Fibroblast of pulmonary artery (primary cell): ENCODE measurements around the gene SPOCK1.
"Not testable (repeated sequence)": the region's sequence is repeated elsewhere in the genome, so short reads cannot be mapped to it uniquely, and the experiment has no call there.

Source experiments
- DNase-seq: peaks from one replicate; pipeline ENCODE4 v3.0.0-alpha.2; 2010; ENCODE audit warnings: low read depth
- H3K4me3 ChIP-seq: replicated peaks from 2 replicates; pipeline ENCODE4 v1.5.1; 2011; ENCODE audit warnings: low read depth, mild to moderate bottlenecking, control low read depth, low read length, moderate library complexity
- TF ChIP-seq, protein P1 (sequence below): IDR thresholded peaks from 2 replicates; pipeline ENCODE4 v1.5.1; 2011; ENCODE audit warnings: mild to moderate bottlenecking, control low read depth, low read length, inconsistent platforms; ENCODE audit errors: missing control alignments

Gene SPOCK1

DNA sequence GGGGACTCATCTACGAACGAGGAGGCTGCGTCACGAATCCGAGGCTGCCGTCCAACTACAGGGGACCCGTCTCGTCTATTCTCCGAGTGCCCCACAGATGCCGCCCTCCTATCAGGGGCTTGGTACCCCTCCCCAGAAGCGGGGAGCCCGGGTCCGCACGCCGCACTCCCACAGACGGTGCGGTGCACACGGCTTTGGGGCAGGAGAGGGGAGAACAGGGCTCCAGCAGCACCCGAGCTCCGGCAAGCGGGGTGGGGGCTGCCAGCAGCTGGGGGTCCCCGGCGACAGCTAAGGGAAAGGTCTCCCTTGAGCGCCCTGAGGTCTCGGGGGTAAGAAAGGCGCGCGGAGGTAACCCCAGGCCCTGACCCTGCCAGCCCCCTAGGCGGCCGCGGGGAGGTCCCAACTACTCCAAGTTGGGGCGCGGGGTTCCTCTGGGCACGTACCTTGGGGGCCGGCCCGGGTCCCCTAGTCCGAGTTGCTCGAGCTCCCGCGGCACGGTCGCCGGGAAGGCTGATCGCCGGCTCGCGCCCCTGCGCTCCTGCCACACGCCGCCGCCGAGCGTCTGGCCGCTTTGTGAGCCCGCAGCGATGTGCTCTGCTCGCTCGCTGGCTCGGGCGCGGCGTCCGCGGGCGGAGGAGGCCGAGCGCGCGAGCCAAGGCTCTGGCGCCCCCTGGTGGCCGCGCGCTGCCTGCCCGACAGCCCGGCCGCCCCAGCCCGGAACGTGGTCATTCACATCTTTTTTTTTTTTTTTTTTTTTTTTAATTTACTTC lies at the start of gene SPOCK1:
Gene SPOCK1, minus strand, starts transcription at position 591 of the 770 bp plus-strand sequence.
- peak; percentile 81 for DNase-seq
- peak within 1 kb of the TSS; percentile 73 for H3K4me3 ChIP-seq
- TF ChIP-seq, protein P1, sequence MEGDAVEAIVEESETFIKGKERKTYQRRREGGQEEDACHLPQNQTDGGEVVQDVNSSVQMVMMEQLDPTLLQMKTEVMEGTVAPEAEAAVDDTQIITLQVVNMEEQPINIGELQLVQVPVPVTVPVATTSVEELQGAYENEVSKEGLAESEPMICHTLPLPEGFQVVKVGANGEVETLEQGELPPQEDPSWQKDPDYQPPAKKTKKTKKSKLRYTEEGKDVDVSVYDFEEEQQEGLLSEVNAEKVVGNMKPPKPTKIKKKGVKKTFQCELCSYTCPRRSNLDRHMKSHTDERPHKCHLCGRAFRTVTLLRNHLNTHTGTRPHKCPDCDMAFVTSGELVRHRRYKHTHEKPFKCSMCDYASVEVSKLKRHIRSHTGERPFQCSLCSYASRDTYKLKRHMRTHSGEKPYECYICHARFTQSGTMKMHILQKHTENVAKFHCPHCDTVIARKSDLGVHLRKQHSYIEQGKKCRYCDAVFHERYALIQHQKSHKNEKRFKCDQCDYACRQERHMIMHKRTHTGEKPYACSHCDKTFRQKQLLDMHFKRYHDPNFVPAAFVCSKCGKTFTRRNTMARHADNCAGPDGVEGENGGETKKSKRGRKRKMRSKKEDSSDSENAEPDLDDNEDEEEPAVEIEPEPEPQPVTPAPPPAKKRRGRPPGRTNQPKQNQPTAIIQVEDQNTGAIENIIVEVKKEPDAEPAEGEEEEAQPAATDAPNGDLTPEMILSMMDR: peak; percentile 19

DNA sequence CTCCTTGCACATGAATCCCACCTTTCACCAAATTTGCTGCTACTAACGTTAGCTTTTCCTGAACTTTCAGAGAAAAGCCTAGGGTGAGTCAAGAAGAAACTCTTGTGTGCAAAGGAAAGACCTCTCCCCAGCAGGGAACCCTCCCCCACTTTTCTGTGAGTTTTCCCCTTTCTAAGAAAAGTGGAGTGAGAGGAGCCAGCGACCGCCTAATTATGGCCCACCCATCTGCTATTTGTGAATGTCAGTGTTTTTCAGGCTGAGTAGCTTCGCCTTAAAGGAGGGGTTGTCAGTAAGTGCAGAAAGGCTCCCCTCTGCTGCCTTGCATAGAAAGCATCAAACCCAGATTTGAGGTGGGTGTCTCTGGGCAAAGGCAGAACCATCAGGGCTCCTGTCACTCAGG lies 46.8 kb upstream of the SPOCK1 start:
- TF ChIP-seq, protein P1: no peak
- H3K4me3 ChIP-seq: no peak overlapping the region
- DNase-seq: no peak

DNA sequence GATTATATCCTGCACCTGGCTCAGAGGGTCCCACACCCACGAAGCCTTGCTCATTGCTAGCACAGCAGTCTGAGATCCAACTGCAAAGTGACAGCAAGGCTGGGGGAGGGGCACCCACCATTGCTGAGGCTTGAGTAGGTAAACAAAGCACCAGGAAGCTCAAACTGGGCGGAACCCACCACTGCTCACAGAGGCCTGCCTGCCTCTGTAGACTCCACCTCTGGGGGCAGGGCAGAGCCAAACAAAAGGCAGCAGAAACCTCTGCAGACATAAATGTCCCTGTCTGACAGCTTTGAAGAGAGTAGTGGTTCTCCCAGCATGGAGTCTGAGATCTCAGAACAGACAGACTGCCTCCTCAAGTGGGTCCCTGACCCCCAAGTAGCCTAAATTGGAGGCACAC lies 36.3 kb upstream of the SPOCK1 start:
- not testable (repeated sequence) for DNase-seq, H3K4me3 ChIP-seq

DNA sequence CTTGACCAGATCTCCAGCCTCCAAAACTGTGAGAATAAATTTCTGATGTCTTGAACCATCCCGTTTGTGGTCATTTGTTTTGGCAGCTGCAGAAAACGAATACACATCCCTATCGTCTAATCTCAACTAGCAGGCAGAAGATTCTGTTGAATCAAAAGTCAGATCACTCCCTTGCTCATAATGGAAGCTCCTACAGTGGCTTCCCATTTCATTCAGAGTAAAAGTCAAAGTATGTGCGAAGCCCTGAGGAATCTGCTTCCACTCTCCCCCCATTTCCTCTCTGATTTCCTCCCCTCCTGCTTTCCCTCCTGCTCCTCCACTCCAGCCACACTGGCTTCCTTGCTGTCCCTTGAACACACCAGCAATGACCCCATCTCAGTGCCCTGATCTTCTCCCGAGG lies 34.8 kb upstream of the SPOCK1 start:
- TF ChIP-seq, protein P1: no peak
- no peak for DNase-seq
- no peak overlapping the region for H3K4me3 ChIP-seq

- DNase-seq: no peak
- H3K4me3 ChIP-seq: no peak overlapping the region
- TF ChIP-seq, protein P1: no peak
Measured at GRCh38 chr5:137531266-137531665, 32.1 kb upstream of the SPOCK1 start.

GRCh38 chr5:137521246-137521645 lies 22.1 kb upstream of the SPOCK1 start:
- TF ChIP-seq, protein P1: no peak
- no peak overlapping the region for H3K4me3 ChIP-seq
- no peak for DNase-seq

DNA sequence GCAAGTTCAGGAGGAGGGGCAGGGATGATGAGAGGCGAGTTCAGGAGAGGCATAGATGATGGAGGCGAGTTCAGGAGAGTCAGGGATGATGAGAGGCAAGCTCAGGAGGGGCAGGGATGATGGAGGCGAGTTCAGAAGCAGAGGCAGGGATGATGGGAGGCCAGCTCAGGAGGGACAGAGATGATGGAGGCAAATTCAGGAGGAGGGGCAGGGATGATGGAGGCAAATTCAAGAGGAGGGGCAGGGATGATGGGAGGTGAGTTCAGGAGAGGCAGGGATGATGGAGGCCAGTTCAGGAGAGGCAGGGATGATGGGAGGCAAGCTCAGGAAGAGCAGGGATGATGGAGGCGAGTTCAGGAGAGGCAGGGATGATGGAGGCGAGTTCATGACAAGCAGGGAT lies 17.8 kb upstream of the SPOCK1 start:
- no peak overlapping the region for H3K4me3 ChIP-seq
- no peak for DNase-seq
- TF ChIP-seq, protein P1: no peak
